ENCODE data around the gene BTBD2.
"Not testable (repeated sequence)": the region's sequence is repeated elsewhere in the genome, so short reads cannot be mapped to it uniquely, and the experiment has no call there.

BTBD2 gene

GRCh38 chr19:2038284-2039088 lies 23.0 kb upstream of the BTBD2 start:
- Histone ChIP-seq H3K27ac (ENCODE audit: low read length) (no peak overlapping the region), H3K36me3 (ENCODE audit: control insufficient read depth, insufficient read depth, low read length) (peaks cover 26% of the 10 kb centered on the region), H3K4me1 (ENCODE audit: control insufficient read depth, insufficient read depth, low read length) (peaks cover 7% of the 10 kb centered on the region), H3K4me3 (ENCODE audit: low read length) (no peak overlapping the region), H3K27me3 (ENCODE audit: control insufficient read depth, insufficient read depth, low read length) (no peaks in the 10 kb centered on the region), H3K9me3 (ENCODE audit: control insufficient read depth, insufficient read depth, low read length) (no peaks in the 10 kb centered on the region)
- WGBS (ENCODE audit: insufficient coverage, insufficient read length), result no CpG with 5 or more reads among the region's 44 CpGs
- DNase-seq (ENCODE audit: low read depth, low spot score), result no peak

GRCh38 chr19:2037651-2038255 lies 22.2 kb upstream of the BTBD2 start:
- Histone ChIP-seq H3K27me3 (ENCODE audit: control insufficient read depth, insufficient read depth, low read length) (no peaks in the 10 kb centered on the region), H3K4me1 (ENCODE audit: control insufficient read depth, insufficient read depth, low read length) (peaks cover 7% of the 10 kb centered on the region), H3K36me3 (ENCODE audit: control insufficient read depth, insufficient read depth, low read length) (peaks cover 26% of the 10 kb centered on the region), H3K4me3 (ENCODE audit: low read length) (no peak overlapping the region), H3K9me3 (ENCODE audit: control insufficient read depth, insufficient read depth, low read length) (no peaks in the 10 kb centered on the region), H3K27ac (ENCODE audit: low read length) (no peak overlapping the region)
- no CpG with 5 or more reads among the region's 24 CpGs for WGBS (ENCODE audit: insufficient coverage, insufficient read length)
- no peak for DNase-seq (ENCODE audit: low read depth, low spot score)

- peaks cover 2% of the 10 kb centered on the region for H3K4me1 ChIP-seq (ENCODE audit: control insufficient read depth, insufficient read depth, low read length)
- no peak overlapping the region for H3K4me3 ChIP-seq (ENCODE audit: low read length)
- no CpG with 5 or more reads among the region's 8 CpGs for WGBS (ENCODE audit: insufficient coverage, insufficient read length)
- DNase-seq (ENCODE audit: low read depth, low spot score), result no peak
- no peaks in the 10 kb centered on the region for H3K27me3 ChIP-seq (ENCODE audit: control insufficient read depth, insufficient read depth, low read length)
- no peak overlapping the region for H3K27ac ChIP-seq (ENCODE audit: low read length)
- H3K36me3 ChIP-seq (ENCODE audit: control insufficient read depth, insufficient read depth, low read length), result peaks cover 23% of the 10 kb centered on the region
- no peaks in the 10 kb centered on the region for H3K9me3 ChIP-seq (ENCODE audit: control insufficient read depth, insufficient read depth, low read length)
Measured at GRCh38 chr19:2036424-2036823, 20.9 kb upstream of the BTBD2 start.

GRCh38 chr19:2035590-2035991 lies 20.1 kb upstream of the BTBD2 start:
- H3K36me3 ChIP-seq (ENCODE audit: control insufficient read depth, insufficient read depth, low read length), result peaks cover 17% of the 10 kb centered on the region
- DNase-seq (ENCODE audit: low read depth, low spot score), result no peak
- H3K4me3 ChIP-seq (ENCODE audit: low read length), result no peak overlapping the region
- no peaks in the 10 kb centered on the region for H3K9me3 ChIP-seq (ENCODE audit: control insufficient read depth, insufficient read depth, low read length)
- WGBS (ENCODE audit: insufficient coverage, insufficient read length), result no CpG with 5 or more reads among the region's 14 CpGs
- no peak overlapping the region for H3K27ac ChIP-seq (ENCODE audit: low read length)
- H3K27me3 ChIP-seq (ENCODE audit: control insufficient read depth, insufficient read depth, low read length), result no peaks in the 10 kb centered on the region
- H3K4me1 ChIP-seq (ENCODE audit: control insufficient read depth, insufficient read depth, low read length), result peaks cover 2% of the 10 kb centered on the region; the same call in 1 of the 2 replicates

- Histone ChIP-seq H3K36me3 (ENCODE audit: control insufficient read depth, insufficient read depth, low read length) (peaks cover 11% of the 10 kb centered on the region; the same call in 1 of the 2 replicates), H3K4me1 (ENCODE audit: control insufficient read depth, insufficient read depth, low read length) (peaks cover 2% of the 10 kb centered on the region; the same call in 1 of the 2 replicates), H3K27me3 (ENCODE audit: control insufficient read depth, insufficient read depth, low read length) (no peaks in the 10 kb centered on the region), H3K4me3 (ENCODE audit: low read length) (no peak overlapping the region), H3K9me3 (ENCODE audit: control insufficient read depth, insufficient read depth, low read length) (no peaks in the 10 kb centered on the region), H3K27ac (ENCODE audit: low read length) (no peak overlapping the region)
- no CpG with 5 or more reads among the region's 34 CpGs for WGBS (ENCODE audit: insufficient coverage, insufficient read length)
- peak; percentile 78 for DNase-seq (ENCODE audit: low read depth, low spot score)
Measured at GRCh38 chr19:2034729-2035589, 19.4 kb upstream of the BTBD2 start.

GRCh38 chr19:2034253-2034652 lies 18.7 kb upstream of the BTBD2 start:
- H3K9me3 ChIP-seq (ENCODE audit: control insufficient read depth, insufficient read depth, low read length); H3K4me3 ChIP-seq (ENCODE audit: low read length); DNase-seq (ENCODE audit: low read depth, low spot score); H3K27me3 ChIP-seq (ENCODE audit: control insufficient read depth, insufficient read depth, low read length); H3K4me1 ChIP-seq (ENCODE audit: control insufficient read depth, insufficient read depth, low read length); H3K36me3 ChIP-seq (ENCODE audit: control insufficient read depth, insufficient read depth, low read length); H3K27ac ChIP-seq (ENCODE audit: low read length): not testable (repeated sequence)
- no CpG with 5 or more reads among the region's 15 CpGs for WGBS (ENCODE audit: insufficient coverage, insufficient read length)

- Histone ChIP-seq H3K4me3 (ENCODE audit: low read length) (no peak overlapping the region; the same call in 1 of the 2 replicates), H3K36me3 (ENCODE audit: control insufficient read depth, insufficient read depth, low read length) (peaks cover 2% of the 10 kb centered on the region; the same call in 1 of the 2 replicates), H3K27ac (ENCODE audit: low read length) (no peak overlapping the region), H3K27me3 (ENCODE audit: control insufficient read depth, insufficient read depth, low read length) (no peaks in the 10 kb centered on the region), H3K9me3 (ENCODE audit: control insufficient read depth, insufficient read depth, low read length) (no peaks in the 10 kb centered on the region), H3K4me1 (ENCODE audit: control insufficient read depth, insufficient read depth, low read length) (peaks cover 2% of the 10 kb centered on the region; the same call in 1 of the 2 replicates)
- WGBS (ENCODE audit: insufficient coverage, insufficient read length), result no CpG with 5 or more reads among the region's 9 CpGs
- no peak for DNase-seq (ENCODE audit: low read depth, low spot score)
Measured at GRCh38 chr19:2033825-2034159, 18.3 kb upstream of the BTBD2 start.

- no peaks in the 10 kb centered on the region for H3K27me3 ChIP-seq (ENCODE audit: control insufficient read depth, insufficient read depth, low read length)
- H3K9me3 ChIP-seq (ENCODE audit: control insufficient read depth, insufficient read depth, low read length), result no peaks in the 10 kb centered on the region
- DNase-seq (ENCODE audit: low read depth, low spot score), result no peak
- WGBS (ENCODE audit: insufficient coverage, insufficient read length), result no CpG with 5 or more reads among the region's 6 CpGs
- peaks cover 4% of the 10 kb centered on the region; the same call in 1 of the 2 replicates for H3K4me1 ChIP-seq (ENCODE audit: control insufficient read depth, insufficient read depth, low read length)
- H3K4me3 ChIP-seq (ENCODE audit: low read length), result no peak overlapping the region
- no peaks in the 10 kb centered on the region; the same call in 1 of the 2 replicates for H3K36me3 ChIP-seq (ENCODE audit: control insufficient read depth, insufficient read depth, low read length)
- H3K27ac ChIP-seq (ENCODE audit: low read length), result no peak overlapping the region
Measured at GRCh38 chr19:2033115-2033824, 17.8 kb upstream of the BTBD2 start.

GRCh38 chr19:2032296-2032941 lies 16.9 kb upstream of the BTBD2 start:
- WGBS (ENCODE audit: insufficient coverage, insufficient read length), result no CpG with 5 or more reads among the region's 19 CpGs
- H3K27ac ChIP-seq (ENCODE audit: low read length), result no peak overlapping the region

More at GRCh38 chr19:2032296-2032941, 16.9 kb upstream of the BTBD2 start:
- Histone ChIP-seq H3K9me3 (ENCODE audit: control insufficient read depth, insufficient read depth, low read length) (no peaks in the 10 kb centered on the region), H3K36me3 (ENCODE audit: control insufficient read depth, insufficient read depth, low read length) (no peaks in the 10 kb centered on the region; the same call in 1 of the 2 replicates), H3K4me3 (ENCODE audit: low read length) (no peak overlapping the region), H3K4me1 (ENCODE audit: control insufficient read depth, insufficient read depth, low read length) (peaks cover 6% of the 10 kb centered on the region; the same call in 1 of the 2 replicates), H3K27me3 (ENCODE audit: control insufficient read depth, insufficient read depth, low read length) (no peaks in the 10 kb centered on the region)
- DNase-seq (ENCODE audit: low read depth, low spot score), result no peak

Measured in iPS DF 6.9 (cell line).